Tibial nerve (tissue), 4 donors: ENCODE results near the gene CAMSAP1.

ENCODE experiments used
- EP300 ChIP-seq, 2 donors: sonication (generic); formaldehyde crosslinking; IDR thresholded peaks; one replicate each; pipeline ENCODE4 v1.6.1; 2017; ENCODE audit warnings: antibody characterized with exemption in 2 of 2, mild to moderate bottlenecking in 1 of 2
- POLR2A ChIP-seq, 2 donors: fragments of 450-650 bp; IDR thresholded peaks; one replicate each; pipeline ENCODE4 v1.6.1; 2017; ENCODE audit warnings: antibody characterized with exemption in 2 of 2, mild to moderate bottlenecking in 2 of 2, moderate library complexity in 2 of 2
- TF ChIP-seq, protein P1 (sequence below), 5 experiments: fragments of 200-600 bp in 3 of 5; fragments of 450-650 bp in 2 of 5; sonication (generic) in 3 of 5; IDR thresholded peaks; one replicate each; pipeline ENCODE4 v1.5.1; 2016 to 2019; ENCODE audit warnings: antibody characterized with exemption in 5 of 5, mild to moderate bottlenecking in 3 of 5, moderate library complexity in 2 of 5

DNA sequence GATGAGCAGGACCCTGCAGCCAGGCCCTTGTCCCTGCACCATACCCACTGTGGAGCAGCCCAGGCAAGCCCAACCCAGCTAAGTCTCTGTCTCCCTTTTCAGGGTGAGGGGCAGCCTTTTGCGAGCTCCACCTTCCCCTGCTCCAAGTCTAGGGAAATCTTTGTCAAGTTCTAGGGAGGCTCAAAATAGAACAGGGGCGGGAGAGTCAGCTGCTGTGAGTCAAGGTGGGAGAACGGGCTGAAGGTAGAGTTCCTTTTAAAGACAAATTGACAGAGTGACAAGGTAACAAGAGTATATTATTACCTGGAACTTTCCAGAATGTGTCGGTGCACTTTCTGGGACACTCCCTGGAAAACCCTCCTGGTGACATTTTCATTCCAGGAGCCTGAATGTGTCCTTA lies 140.6 kb downstream of the CAMSAP1 start:
- TF ChIP-seq, protein P1, sequence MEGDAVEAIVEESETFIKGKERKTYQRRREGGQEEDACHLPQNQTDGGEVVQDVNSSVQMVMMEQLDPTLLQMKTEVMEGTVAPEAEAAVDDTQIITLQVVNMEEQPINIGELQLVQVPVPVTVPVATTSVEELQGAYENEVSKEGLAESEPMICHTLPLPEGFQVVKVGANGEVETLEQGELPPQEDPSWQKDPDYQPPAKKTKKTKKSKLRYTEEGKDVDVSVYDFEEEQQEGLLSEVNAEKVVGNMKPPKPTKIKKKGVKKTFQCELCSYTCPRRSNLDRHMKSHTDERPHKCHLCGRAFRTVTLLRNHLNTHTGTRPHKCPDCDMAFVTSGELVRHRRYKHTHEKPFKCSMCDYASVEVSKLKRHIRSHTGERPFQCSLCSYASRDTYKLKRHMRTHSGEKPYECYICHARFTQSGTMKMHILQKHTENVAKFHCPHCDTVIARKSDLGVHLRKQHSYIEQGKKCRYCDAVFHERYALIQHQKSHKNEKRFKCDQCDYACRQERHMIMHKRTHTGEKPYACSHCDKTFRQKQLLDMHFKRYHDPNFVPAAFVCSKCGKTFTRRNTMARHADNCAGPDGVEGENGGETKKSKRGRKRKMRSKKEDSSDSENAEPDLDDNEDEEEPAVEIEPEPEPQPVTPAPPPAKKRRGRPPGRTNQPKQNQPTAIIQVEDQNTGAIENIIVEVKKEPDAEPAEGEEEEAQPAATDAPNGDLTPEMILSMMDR (IDR thresholded peaks at IDR 0.05): no peak
- TF ChIP-seq POLR2A (IDR thresholded peaks at IDR 0.05): no peak
- no peak for TF ChIP-seq EP300 (IDR thresholded peaks at IDR 0.05)
